Pancreas (tissue), 10 donors: ENCODE results near the gene RAD9A. TPM values are rescaled to one million over a fixed set of nuclear protein-coding genes. Genes with fewer than 3 reads are reported as not detected.
"Not testable (repeated sequence)": the region's sequence is repeated elsewhere in the genome, so short reads cannot be mapped to it uniquely, and the experiment has no call there.

Source experiments
- ATAC-seq, 4 donors: fragments of 200-7000 bp; cut with Tn5 transposase; one replicate each; pipeline versions ENCODE4 v1.8.0 to v1.9.1; 2020; ENCODE audit warnings: mild to moderate bottlenecking in 4 of 4, moderate library complexity in 4 of 4
- DNase-seq, 6 donors: peaks; one replicate each; pipeline ENCODE4 v3.0.0-alpha.2; 2020
- FAIRE-seq: peaks from 2 replicates; lab custom pipeline; 2012; peaks lifted over from hg19 to GRCh38; lab: Jason Lieb, UNC
- H3K27ac ChIP-seq, 4 donors: fragments of 200-600 bp; sonication (generic); 1 replicate in 3 of 4; 2 replicates in 1 of 4; pipeline versions ENCODE4 v1.5.0 to v1.8.0; 2020
- H3K27me3 ChIP-seq, 4 donors: fragments of 200-600 bp; one replicate each; pipeline ENCODE4 v1.8.0; 2021
- H3K36me3 ChIP-seq, 3 donors: fragments of 200-600 bp; sonication (generic) in 1 of 3; one replicate each; pipeline versions ENCODE4 v1.5.0 to v1.8.0; 2020 to 2021
- H3K4me1 ChIP-seq, 3 donors: fragments of 200-600 bp; one replicate each; pipeline ENCODE4 v1.8.0; 2021
- H3K4me3 ChIP-seq, 4 donors: fragments of 200-600 bp; sonication (generic) in 2 of 4; one replicate each; pipeline versions ENCODE4 v1.5.0 to v1.8.0; 2020 to 2021
- H3K9me3 ChIP-seq, 4 donors: fragments of 200-600 bp; one replicate each; pipeline ENCODE4 v1.8.0; 2021
- CTCF ChIP-seq, 4 donors: fragments of 200-600 bp; sonication (generic) in 3 of 4; IDR thresholded peaks; one replicate each; pipeline versions ENCODE4 v1.5.0 to v1.8.0; 2021; ENCODE audit warnings: antibody characterized with exemption in 4 of 4
- WGBS, 2 donors: extraction: QIAGEN DNeasy Blood & Tissue Kit; methylation state at CpG; one replicate each; pipeline ENCODE4 v1.1.7; 2013; 5-methylcytosine and 5-hydroxymethylcytosine counted together
- intact Hi-C, 3 donors: fragments of 100-400 bp; cut with DNase I; formaldehyde crosslinking; loops; one replicate each; pipeline versions ENCODE4 v1.11.1 to v1.14.2; 2022
- polyA plus RNA-seq, 2 donors: library from polyadenylated mRNA; stranded (reverse); fragments of 200-250 nt; gene quantifications; one replicate each; pipeline ENCODE4 v1.2.3, GENCODE V29; 2013
- total RNA-seq, 6 donors: library from RNA; stranded (reverse); fragmentation: NEBNext Ultra II Directional in 4 of 6; extraction: Animal tissue kit (Norgen Biotek cat#: 25700) in 4 of 6; gene quantifications; one replicate each; pipeline versions ENCODE4 v1.2.1 to v1.2.4, GENCODE V29; 2021 to 2023
- donor health status: healthy with polysubstance abuse.
- donor health status: DM: no; HTN: no; CAD: no; lungs with moderate emphysema.
- donor health status: DM: no; HTN: no; CAD: no.
- donor health status: control.
- donor health status: control.
- donor health status: Bipolar disorder and iron deficiency.
- donor health status: DM: yes; HTN: yes; CAD: no.
- donor health status: DM: no; HTN: no; CAD: no.
- donor health status: DM: no; HTN: no; CAD: no.
- donor health status: DM: yes; HTN: yes; CAD: no.

The RAD9A gene
- total and polyA plus RNA-seq, 8 donors = 9.4 to 45.2 (median 15.0) TPM

GRCh38 chr11:67423466-67423865 is 31.7 kb downstream of the RAD9A start:
- Histone ChIP-seq H3K9me3 (no peaks in the 10 kb centered on the region), H3K36me3 (no peaks in the 10 kb centered on the region), H3K4me1 (peaks cover 0 to 18% (median 16%) of the 10 kb centered on the region in 3 donors), H3K27me3 (no peaks in the 10 kb centered on the region), H3K4me3 (no peak overlapping the region), H3K27ac (no peak overlapping the region)
- ATAC-seq = no peak
- no peak for TF ChIP-seq CTCF (IDR thresholded peaks at IDR 0.05)
- WGBS, 2 donors = 92 to 94% methylated on average over 13 of the region's 13 CpGs
- intact Hi-C loops = no loop called here
- DNase-seq = peak in 1 of 6 donors; percentile 34
- no peak for FAIRE-seq

GRCh38 chr11:67423891-67424613 is 32.3 kb downstream of the RAD9A start:
- 87 to 93% methylated on average over 34 of the region's 34 CpGs for WGBS, 2 donors
- H3K4me1 ChIP-seq = peaks cover 0 to 19% (median 18%) of the 10 kb centered on the region in 3 donors
- no peaks in the 10 kb centered on the region for H3K36me3 ChIP-seq
- intact Hi-C loops = no loop called here
- no peaks in the 10 kb centered on the region for H3K27me3 ChIP-seq
- H3K4me3 ChIP-seq = no peak overlapping the region
- no peak for TF ChIP-seq CTCF (IDR thresholded peaks at IDR 0.05)
- peak in 1 of 6 donors; percentile 71 for DNase-seq
- no peak overlapping the region for H3K27ac ChIP-seq
- no peak for FAIRE-seq
- H3K9me3 ChIP-seq = no peaks in the 10 kb centered on the region
- no peak for ATAC-seq

- FAIRE-seq = not testable (repeated sequence)
These were observed 35.6 kb downstream of the RAD9A start for GRCh38 chr11:67427364-67427859.

GRCh38 chr11:67428052-67429001 is 36.5 kb downstream of the RAD9A start, which contains the start of gene RPS6KB2:
Gene RPS6KB2, plus strand, starts transcription at chr11:67428494. Its CDS starts 52 bp downstream, at chr11:67428546.
- no peak for FAIRE-seq
- H3K4me1 ChIP-seq = peaks cover 4 to 14% (median 12%) of the 10 kb centered on the region in 3 donors
- 0 to 1% methylated on average over 64 to 68 of the region's 68 CpGs for WGBS, 2 donors

More at GRCh38 chr11:67427364-67427859, 35.6 kb downstream of the RAD9A start:
- H3K9me3 ChIP-seq, DNase-seq, H3K36me3 ChIP-seq, H3K27me3 ChIP-seq, ATAC-seq, intact Hi-C loops: not testable (repeated sequence)
- peak overlapping the region; percentile 59 to 94 (median 84) for H3K4me3 ChIP-seq
- peak overlapping the region; percentile 62 to 89 (median 76) for H3K27ac ChIP-seq
- WGBS, 2 donors = 58 to 59% methylated on average over 19 of the region's 19 CpGs
- H3K4me1 ChIP-seq = peaks cover 4 to 14% (median 12%) of the 10 kb centered on the region in 3 donors

More at GRCh38 chr11:67428052-67429001, 36.5 kb downstream of the RAD9A start, which contains the start of gene RPS6KB2:
- ATAC-seq (peak; percentile 95 to 98 (median 96)), DNase-seq (peak; percentile 98 to 100 (median 98))
- Histone ChIP-seq H3K36me3 (peaks cover 0 to 12% (median 6%) of the 10 kb centered on the region in 3 donors), H3K27ac (peak within 1 kb of the TSS; percentile 62 to 89 (median 76)), H3K27me3 (no peaks in the 10 kb centered on the region), H3K4me3 (peak within 1 kb of the TSS; percentile 59 to 94 (median 84)), H3K9me3 (no peaks in the 10 kb centered on the region)
- TF ChIP-seq CTCF (IDR thresholded peaks at IDR 0.05) = no peak
- intact Hi-C loops = no loop called here
